GM18526 (cell line): Measurements from ENCODE around the gene MYL4.

Experiments used
- POLR2A ChIP-seq: IDR thresholded peaks from 3 replicates; pipeline ENCODE4 v1.6.1; 2011; ENCODE audit not compliant: insufficient read length; ENCODE audit errors: extremely low read depth

The MYL4 gene

DNA sequence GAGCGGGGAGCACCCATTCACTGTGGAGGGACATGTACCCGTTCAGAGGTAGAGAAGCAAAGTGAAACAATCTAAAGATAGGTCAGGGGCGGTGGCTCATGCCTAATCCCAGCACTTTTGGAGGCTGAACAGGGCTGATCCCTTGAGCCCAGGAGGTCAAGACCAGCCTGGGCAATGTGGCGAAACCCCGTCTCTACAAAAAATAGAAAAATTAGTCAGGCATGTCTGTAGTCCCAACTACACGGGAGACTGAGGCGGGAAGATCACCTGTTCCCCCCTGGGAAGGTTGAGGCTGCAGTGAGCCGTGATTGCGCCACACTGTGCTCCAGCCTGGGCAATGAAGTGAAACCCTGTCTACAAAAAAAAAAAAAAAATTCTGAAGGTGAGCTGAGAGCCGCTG, 21.7 kb downstream of the MYL4 start:
- no peak for TF ChIP-seq POLR2A

DNA sequence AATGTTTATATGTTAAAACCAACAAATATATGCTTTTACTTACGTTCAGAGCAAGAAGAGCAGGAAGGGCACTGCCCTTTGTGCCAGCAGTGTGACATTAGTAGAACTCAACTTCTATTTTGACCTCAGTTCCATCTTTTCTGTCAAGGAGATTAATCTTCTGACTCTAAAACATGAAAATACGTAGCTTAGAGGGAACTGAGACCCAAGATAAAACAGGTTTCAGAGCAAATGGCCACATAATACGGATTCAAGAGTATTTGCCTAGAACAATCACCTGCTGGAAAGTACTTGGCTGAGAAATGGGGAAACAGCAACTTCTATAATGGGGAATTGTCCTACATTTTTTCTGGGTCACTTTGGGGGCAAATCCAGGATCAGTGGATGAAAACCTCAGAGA, 22.2 kb downstream of the MYL4 start:
- TF ChIP-seq POLR2A: no peak

DNA sequence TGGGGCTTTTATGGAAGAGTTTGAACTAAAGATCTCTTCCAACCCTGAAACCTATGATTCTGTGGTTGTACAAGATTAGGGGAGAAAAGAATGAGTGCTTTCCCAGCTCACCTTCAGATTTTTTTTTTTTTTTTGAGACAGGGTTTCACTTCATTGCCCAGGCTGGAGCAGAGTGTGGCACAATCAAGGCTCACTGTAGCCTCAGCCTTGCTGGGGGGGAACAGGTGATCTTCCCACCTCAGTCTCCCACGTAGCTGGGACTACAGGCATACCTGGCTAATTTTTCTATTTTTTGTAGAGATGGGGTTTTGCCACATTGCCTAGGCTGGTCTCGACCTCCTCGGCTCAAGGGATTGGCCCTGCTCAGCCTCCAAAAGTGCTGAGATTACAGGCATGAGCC, 22.7 kb downstream of the MYL4 start:
- no peak for TF ChIP-seq POLR2A

GRCh38 chr17:47232465-47232864, 23.3 kb downstream of the MYL4 start:
- no peak for TF ChIP-seq POLR2A

DNA sequence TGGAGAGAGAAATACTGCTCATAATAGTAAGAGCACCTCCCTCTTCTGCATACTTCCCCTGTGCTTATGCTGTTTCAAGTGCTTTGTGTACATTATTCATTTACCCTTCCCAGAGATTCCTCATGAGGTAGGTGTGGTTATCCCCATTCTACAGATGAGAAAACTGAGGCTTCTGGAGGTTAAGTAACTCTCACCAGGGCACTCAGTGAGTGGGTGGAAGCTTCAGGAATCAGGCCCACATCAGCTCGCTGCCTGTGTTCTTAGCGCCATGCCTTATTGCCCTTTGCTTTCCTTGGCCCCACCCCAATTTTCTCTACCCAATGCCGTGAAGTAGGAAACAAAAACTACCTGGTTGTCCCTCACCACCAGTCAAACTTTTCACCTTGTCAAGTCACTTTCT, 26.4 kb downstream of the MYL4 start:
- TF ChIP-seq POLR2A: no peak

DNA sequence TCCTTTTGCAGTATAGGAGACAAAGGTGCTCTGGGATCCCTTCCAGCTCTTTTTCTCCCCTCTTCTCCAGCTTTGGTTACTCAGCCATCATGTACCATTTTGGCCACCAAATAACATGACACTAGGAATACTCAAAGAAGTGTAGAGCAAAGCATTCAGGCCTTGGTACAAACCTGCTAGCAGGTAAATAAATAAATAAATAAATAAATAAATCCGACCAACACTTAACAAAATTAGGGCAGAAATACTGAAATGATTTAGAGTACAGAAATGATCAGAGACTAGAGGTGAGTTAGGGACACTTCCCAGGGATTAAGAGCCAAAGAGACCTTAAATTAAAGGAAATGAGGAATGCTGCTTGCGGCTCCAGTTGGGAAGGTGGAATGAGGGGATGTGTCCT, 26.8 kb downstream of the MYL4 start:
- no peak for TF ChIP-seq POLR2A

GRCh38 chr17:47237841-47238240, 28.7 kb downstream of the MYL4 start:
- no peak for TF ChIP-seq POLR2A

DNA sequence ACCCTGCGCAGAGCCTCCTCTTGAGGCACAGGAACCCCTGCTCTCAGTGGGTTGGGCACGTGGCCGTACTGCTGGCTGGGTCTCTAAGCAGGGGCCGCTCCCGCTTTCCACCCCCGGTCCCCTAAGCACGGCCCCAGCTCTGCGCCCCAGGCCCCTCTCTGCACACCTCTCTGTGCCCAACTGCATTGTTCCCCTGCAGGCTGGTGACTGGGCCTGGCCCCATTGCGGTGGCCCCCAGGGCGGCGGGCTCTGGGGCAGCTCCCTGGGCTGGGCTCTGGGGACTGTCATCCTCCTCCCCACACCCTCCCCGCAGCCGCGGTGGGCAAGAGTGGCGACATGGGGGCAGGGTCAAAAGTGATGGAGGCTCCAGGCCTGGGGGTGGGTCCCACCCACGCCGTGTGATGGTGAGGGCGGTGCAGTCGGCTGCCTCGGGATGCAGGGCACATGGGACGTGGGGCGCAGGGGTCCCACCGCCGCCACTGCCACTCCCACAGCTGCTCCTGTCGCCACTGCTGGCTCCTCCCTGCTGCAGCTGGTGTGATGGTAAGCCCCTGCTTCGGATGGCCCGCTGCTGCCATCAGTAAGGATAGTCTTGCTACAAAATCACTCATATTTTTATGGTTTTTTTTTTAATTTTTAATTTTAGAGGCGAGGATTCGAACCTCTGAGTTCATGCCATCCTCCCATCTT, 29.3 kb downstream of the MYL4 start:
- TF ChIP-seq POLR2A: no peak

- no peak for TF ChIP-seq POLR2A
Observed at GRCh38 chr17:47239619-47239966, 30.4 kb downstream of the MYL4 start.

DNA sequence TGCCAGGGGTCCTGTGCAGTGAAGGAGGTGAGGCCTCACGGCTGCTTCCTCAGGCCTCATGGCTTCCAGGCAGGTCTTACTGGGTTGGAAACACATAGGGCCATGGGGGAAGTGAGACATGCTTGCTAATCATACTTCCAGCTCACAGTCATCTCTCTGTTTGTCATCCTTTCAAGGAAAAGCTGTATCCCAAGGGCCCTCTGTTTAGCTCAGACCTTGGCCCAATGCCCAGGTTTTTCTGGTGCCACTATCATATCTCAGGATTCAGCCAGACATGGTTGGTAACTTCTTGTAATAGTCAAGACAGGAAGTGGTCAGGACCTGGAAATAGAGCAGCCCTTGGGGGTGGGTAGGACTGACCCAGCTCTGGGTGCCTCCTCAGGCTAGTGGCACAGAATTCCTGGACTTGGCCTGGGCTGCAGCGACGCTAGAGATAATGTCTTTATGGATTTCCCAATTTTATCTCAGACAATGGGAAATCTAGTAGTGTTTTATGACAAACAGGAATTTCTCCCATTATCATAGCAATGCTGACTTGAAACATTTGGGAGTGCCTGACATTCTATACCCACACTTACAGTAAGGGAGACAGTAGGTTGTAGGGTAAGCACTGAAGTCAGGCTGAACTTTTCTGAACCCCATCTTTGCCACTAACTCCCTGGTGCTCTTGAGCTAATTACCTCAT, 31.0 kb downstream of the MYL4 start:
- no peak for TF ChIP-seq POLR2A

GRCh38 chr17:47240806-47241205, 31.7 kb downstream of the MYL4 start:
- TF ChIP-seq POLR2A: no peak

DNA sequence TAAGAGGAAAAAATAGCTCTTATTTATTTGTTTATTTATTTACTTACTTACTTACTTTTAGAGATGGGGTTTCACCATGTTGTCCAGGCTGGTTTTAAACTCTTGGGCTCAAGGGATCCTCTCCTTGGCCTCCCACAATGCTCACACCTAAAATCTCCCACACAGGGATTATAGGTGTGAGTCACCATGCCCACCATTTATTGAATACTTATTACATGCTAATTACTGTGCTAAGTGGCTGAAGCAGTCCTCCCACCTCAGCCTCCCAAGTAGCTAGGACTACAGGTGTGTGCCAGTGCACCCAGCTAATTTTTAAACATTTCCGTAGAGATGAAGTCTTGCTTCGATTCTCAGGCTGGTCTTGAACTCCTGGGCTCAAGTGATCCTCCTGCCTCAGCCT, 33.5 kb downstream of the MYL4 start:
- TF ChIP-seq POLR2A: no peak

DNA sequence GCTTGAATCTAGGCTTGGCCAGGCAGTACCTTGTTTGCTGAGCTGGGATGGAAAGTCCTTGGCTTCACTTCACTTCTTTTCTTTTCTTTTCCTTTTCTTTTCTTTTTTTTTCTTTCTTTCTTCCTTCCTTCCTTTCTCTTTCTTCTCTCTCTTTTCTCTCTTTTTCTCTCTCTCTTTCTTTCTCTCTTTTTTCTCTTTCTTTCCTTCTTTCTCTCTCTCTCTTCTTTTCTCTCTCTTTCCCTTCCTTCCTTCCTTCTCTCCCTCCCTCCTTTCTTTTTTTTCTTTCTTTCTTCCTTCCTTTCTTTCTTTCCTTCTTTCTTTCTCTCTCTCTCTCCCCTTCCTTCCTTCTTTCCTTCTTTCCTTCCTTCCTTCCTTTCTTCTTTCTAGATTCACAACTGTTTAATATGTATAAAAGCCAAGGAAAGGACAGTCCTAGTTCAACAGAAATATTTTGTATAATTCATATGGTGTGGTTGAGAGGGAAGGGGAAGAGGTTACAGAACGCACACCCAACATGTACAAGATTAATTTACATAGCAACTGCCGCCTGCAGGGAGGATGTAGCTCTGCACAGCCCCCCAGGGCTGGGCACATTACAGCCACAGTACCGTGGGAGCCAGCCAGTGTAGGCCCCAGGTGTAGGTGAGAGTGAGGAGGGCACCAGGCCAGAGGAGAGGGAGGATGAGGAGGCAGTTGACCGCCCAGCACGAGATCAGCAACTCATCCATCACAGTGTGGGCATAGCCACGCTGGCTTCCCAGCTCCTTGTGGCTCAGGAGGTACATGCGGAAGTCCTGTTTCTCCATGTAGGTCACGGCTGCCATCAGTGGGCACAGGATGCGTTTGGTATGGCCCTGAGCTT, 34.8 kb downstream of the MYL4 start:
- TF ChIP-seq POLR2A: no peak

- TF ChIP-seq POLR2A: no peak
Observed at GRCh38 chr17:47244697-47245096, 35.5 kb downstream of the MYL4 start.

GRCh38 chr17:47246120-47246519, 37.0 kb downstream of the MYL4 start:
- TF ChIP-seq POLR2A: no peak

DNA sequence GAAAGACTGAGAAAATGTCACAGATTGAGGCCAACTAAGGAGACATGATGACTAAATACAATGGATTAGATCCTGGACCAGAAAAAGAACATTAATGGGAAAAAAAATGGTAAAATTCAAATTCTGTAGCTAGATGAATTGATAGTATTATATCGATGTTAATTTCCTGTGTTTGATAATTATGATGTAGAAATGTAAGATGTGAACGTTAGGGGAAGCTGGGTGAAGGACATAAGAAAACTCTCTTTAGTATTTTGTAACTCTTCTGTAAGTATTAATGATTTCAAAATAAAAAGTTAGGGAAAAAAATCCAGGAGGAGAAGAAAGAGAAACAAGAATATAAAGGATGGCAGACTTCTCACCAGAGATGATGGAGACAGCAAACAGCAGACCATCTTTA, 41.7 kb downstream of the MYL4 start:
- no peak for TF ChIP-seq POLR2A
